HG02884 (cell line): ENCODE results near the gene SAG.

ENCODE experiments used
- ATAC-seq: cut with Tn5 transposase; IDR thresholded peaks from one replicate; pipeline ENCODE4 v1.9.1; 2021; ENCODE audit warnings: mild to moderate bottlenecking, moderate library complexity; ENCODE audit not compliant: unreplicated experiment

Gene SAG

DNA sequence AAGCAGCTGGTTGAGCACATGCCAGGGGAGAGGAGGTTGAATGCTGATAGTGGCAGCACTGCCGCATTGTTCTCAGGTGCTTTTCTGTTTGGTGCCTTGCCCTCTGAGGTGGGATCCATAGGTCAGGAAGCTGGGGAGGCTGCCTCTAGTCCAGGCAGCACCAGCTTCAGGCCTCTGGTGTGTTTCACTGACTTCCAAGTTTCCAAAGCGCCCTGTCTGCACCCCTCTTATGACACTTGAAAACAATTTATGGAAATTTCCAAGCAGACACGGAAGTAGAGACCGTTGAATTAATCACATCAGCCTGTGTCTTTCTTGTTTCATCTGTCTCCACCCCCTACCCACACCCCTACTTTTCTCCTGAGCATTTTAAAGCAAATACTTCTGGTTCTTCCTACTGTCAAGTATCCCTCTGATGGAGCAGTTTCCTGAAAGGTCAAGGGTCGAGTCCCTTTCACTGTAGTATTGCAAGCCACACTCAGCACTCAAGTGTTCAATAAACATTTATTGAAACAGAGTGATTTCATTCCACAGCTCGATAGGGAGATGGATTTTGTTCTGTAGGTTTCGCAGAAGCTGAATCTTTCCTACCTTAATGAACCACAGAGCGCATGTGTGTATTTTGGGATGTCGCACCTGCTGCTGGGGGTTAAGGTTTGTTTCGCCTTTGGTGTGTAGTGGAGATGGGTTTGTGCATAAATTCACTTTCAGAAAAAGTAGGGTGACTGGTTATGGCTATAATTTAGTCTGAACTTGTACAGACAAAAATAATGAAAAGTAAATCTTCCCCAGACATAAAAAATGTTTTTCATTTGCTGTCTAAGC is 68.1 kb downstream of the SAG start:
- no peak for ATAC-seq

- ATAC-seq, result no peak
These were observed 71.4 kb downstream of the SAG start for GRCh38 chr2:233379034-233379433.

DNA sequence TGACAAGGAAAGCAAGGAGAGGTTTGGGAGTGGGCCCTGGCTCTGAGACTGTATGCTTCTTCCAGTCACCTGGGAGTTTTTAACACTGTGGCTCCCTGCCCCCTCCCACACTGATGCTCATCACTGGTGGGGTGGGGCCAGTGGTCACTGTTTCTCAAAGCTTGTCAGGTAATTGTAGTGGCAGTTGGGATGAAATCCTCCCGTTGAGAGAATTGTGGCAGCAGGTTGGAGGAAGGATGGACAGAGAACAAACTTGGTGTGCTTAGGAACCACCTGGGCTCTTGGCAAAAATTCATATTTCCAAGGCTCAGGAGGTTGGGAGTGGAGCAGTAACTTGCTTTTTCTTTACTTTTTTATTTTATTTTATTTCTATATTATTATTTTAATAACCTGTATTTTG is 71.8 kb downstream of the SAG start:
- no peak for ATAC-seq

- no peak for ATAC-seq
These were observed 72.7 kb downstream of the SAG start for GRCh38 chr2:233380132-233380895.

- no peak for ATAC-seq
These were observed 73.5 kb downstream of the SAG start for GRCh38 chr2:233380995-233381637.

DNA sequence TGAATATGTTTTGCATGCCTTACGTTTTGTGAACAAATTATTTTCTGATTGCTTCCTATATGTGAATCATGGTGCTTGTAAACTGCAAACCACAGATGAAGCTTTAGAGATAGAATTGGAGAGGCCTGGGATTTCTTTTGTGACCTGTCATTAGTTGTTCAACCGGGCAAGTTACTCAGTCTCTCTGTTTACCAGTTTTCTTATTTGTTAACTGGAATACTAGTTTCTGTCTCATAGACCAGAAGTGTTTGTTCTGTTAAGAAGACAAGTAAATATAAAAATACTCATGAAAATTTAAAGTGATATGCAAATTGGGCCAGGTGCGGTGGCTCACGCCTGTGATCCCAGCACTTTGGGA is 74.0 kb downstream of the SAG start:
- no peak for ATAC-seq

GRCh38 chr2:233384015-233384414 is 76.4 kb downstream of the SAG start:
- no peak for ATAC-seq

GRCh38 chr2:233384811-233385488 is 77.3 kb downstream of the SAG start:
- peak; percentile 16 for ATAC-seq

GRCh38 chr2:233385489-233386044 is 78.0 kb downstream of the SAG start:
- peak; percentile 71 for ATAC-seq

DNA sequence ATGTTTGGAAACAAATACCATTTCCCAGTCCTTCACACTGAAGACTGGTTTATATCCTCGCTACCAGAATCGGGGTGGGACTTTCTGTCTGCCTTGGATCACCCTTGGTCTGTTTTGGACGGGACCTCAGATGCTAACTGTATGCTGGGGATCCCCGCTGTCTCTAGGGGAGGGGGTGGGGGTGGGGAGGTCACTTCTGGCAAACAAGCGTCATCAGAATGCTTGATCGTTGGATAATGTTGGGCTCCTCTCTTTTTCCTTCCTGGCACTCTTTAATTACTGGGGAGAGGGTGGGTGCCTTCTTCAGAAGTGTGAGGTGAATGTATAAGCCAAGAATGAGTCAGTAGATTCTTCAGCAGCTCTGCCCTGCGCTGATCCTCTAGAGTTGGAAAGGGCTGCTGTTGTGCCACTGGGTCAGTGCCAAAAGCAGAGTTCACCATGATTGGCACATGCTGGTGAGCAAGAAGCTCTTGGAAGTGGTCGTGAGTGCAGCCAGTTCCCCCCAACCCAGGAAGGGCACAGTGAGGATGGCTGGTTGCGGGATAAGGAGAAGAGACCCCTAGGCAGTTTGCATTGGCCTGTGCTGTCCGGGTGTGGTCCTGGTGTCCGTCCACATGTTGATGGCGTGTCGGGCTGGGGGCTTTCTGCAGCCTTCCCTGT is 78.9 kb downstream of the SAG start:
- no peak for ATAC-seq

DNA sequence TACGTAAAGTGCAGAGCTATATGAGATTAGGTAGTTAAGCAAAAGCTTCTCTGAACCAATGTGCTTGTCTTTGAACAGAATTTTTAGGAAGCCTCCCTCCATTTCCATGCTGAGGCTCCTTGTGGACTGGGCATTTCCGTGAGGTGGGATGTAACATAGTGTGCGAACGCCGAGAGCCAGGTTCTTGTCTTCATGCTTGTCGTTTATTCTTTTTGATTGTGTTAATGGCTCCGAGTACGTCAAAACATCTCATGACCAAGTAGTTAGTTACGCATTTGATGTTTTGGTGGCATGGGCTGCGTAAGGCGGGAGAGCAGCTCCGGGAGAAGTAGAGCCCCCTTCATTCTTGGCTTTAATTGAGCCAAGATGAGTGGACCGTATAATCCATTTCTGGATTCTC is 79.6 kb downstream of the SAG start:
- no peak for ATAC-seq

GRCh38 chr2:233387667-233388528 is 80.3 kb downstream of the SAG start:
- ATAC-seq, result no peak

GRCh38 chr2:233389601-233390125 is 82.0 kb downstream of the SAG start:
- no peak for ATAC-seq

GRCh38 chr2:233395687-233396086 is 88.1 kb downstream of the SAG start:
- no peak for ATAC-seq
